ENCODE data around the gene DGKB.

Gene DGKB

DNA sequence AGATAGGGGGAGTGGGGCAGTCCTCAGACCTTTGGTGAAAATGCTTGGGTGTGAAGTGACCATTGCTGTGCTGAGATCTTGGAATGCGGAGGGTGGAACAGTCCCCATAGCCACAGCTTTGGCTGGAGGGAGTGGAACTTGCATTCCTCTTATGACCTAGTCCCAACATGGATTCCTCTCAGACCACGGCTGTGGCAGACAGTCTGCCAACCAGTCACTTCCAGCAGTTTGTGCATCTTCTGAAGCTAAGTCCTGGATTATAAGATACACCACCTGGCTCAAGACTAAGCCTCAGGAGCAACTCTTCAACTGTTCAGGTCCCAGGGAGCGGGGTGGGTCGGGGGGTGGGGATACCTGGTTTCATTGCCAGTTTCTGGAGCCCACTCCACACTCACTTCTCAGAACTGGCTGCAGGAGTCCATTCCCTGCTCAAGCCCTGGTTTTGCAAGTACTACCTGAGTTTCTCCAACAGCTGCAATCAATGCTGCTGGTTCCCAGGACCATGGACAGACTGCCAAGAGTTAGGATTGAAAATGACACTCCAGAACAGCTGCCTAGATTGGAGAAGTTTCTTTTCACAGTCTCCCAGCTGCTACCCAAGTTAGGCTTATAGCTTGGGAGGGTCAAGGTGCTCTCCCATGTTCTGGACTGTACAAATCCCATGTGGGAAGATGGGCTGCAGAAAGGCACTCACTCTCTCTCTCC, 29.1 kb upstream of the DGKB start:
- DNase-seq (ENCODE audit: low read depth): no peak
- TF ChIP-seq, protein P1, sequence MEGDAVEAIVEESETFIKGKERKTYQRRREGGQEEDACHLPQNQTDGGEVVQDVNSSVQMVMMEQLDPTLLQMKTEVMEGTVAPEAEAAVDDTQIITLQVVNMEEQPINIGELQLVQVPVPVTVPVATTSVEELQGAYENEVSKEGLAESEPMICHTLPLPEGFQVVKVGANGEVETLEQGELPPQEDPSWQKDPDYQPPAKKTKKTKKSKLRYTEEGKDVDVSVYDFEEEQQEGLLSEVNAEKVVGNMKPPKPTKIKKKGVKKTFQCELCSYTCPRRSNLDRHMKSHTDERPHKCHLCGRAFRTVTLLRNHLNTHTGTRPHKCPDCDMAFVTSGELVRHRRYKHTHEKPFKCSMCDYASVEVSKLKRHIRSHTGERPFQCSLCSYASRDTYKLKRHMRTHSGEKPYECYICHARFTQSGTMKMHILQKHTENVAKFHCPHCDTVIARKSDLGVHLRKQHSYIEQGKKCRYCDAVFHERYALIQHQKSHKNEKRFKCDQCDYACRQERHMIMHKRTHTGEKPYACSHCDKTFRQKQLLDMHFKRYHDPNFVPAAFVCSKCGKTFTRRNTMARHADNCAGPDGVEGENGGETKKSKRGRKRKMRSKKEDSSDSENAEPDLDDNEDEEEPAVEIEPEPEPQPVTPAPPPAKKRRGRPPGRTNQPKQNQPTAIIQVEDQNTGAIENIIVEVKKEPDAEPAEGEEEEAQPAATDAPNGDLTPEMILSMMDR (IDR thresholded peaks at IDR 0.05; ENCODE audit: low read depth, low read length, missing control alignments): no peak
- H3K4me3 ChIP-seq (ENCODE audit: low read depth, low read length): no peak overlapping the region
- in situ Hi-C loops (cut with HindIII; ENCODE audit: low sequenced_read_pairs): no loop called here

DNA sequence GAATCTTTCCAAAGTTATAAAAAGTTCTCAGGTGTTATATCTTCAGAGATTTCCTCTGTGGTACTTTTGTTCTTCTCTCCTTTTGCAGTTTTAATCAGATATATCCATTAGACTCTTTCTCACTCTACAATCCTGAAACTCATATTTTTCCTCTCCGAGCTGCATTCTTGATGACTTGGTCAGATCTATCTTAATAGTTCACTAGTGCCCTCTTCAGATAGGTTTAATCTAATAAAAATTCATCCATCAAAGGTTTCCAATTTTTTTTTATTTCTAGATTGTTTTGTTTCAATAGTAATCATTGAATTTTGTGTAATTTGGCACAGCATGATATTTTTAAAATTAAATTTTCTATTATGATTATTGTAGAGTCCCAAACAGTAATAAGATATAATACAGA, 21.8 kb upstream of the DGKB start:
- DNase-seq (ENCODE audit: low read depth): no peak
- H3K4me3 ChIP-seq (ENCODE audit: low read depth, low read length): no peak overlapping the region
- in situ Hi-C loops (cut with HindIII; ENCODE audit: low sequenced_read_pairs): no loop called here
- TF ChIP-seq, protein P1 (IDR thresholded peaks at IDR 0.05; ENCODE audit: low read depth, low read length, missing control alignments): no peak

DNA sequence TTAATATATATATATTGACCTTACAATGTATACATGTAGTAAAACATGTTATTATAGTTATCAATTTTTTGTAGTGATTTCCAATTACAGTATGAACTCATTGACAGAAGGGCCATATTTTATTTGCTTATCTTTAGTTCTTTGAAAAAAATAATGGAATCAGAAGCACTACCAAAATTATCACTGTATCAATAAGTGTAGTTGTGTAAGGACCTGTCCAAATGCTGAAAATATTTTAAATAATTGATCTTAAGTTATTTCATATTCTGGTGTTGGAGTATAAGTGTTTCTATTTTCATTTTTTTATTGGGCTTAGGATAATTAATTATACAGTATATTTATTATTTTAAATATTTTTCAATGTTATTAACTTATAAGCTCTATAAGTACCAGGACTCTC, 8.5 kb upstream of the DGKB start:
- TF ChIP-seq, protein P1 (IDR thresholded peaks at IDR 0.05; ENCODE audit: low read depth, low read length, missing control alignments): no peak
- no peak overlapping the region for H3K4me3 ChIP-seq (ENCODE audit: low read depth, low read length)
- no peak for DNase-seq (ENCODE audit: low read depth)
- in situ Hi-C loops (cut with HindIII; ENCODE audit: low sequenced_read_pairs): no loop called here

DNA sequence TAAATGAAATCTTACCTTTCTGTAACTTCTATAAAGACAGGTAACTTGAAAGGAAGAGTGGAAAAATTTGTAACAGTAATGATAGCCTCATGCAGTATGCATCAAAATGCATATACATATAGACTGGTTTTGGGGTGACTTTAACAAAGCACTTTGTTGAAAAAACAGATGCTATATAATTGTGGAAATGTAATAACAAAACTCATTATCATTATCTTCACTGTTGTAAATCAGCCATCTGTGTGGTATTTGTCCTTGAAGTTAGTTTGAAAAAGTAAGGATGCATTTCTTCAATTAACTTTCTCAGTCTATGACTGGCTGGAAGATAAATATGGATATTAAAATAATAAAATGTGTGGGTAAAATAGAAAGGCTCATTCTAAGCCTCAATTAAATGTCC, 6.1 kb upstream of the DGKB start:
- DNase-seq (ENCODE audit: low read depth): no peak
- TF ChIP-seq, protein P1 (IDR thresholded peaks at IDR 0.05; ENCODE audit: low read depth, low read length, missing control alignments): no peak
- in situ Hi-C loops (cut with HindIII; ENCODE audit: low sequenced_read_pairs): no loop called here
- no peak overlapping the region for H3K4me3 ChIP-seq (ENCODE audit: low read depth, low read length)

DNA sequence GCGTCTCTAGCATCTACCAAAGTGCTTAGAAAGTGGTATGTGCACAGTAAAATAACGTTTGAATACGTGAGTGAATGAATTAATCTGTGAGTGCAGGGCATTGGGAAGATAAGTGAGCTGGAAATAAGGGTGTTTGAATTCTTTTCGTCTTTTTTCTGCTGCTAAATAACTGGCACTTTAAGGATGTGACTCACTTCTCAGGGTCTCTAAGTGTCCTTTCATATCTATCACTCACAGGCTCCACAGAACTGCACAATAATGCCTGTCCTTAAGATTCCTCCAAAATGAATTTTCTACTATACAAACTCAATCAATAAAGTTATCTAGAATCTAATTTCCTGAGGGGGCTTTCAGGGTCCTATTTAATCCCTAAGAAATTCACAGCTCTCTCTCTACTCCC, 3.2 kb upstream of the DGKB start:
- in situ Hi-C loops (cut with HindIII; ENCODE audit: low sequenced_read_pairs): no loop called here
- TF ChIP-seq, protein P1 (IDR thresholded peaks at IDR 0.05; ENCODE audit: low read depth, low read length, missing control alignments): no peak

DNA sequence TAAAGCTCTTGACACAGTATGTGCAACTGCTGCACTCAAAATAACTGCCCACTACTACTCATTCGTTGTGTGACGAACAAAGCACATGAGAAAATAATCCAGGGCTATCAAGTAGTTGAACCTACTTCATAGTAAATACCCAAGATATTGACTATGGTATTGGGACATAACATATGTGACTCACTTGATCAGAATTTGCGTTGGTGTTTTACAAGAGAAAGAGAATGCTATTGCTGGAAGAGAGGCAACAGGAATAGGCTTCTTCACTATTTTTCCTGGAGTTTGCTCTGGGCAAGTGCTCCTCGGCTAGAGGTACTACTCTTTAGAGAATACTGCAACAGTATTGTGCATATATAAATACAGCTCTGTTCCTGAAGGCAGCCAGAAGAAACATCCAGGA, 2.5 kb downstream of the DGKB start:
- TF ChIP-seq, protein P1 (IDR thresholded peaks at IDR 0.05; ENCODE audit: low read depth, low read length, missing control alignments): no peak
- DNase-seq (ENCODE audit: low read depth): no peak
- no peak overlapping the region for H3K4me3 ChIP-seq (ENCODE audit: low read depth, low read length)
- in situ Hi-C loops (cut with HindIII; ENCODE audit: low sequenced_read_pairs): no loop called here

More for the DNA sequence above, 3.2 kb upstream of the DGKB start:
- no peak overlapping the region for H3K4me3 ChIP-seq (ENCODE audit: low read depth, low read length)
- DNase-seq (ENCODE audit: low read depth): no peak
